PFSK-1 (cell line): ENCODE data around the gene TMEM9.

Experiments
- POLR2AphosphoS5 ChIP-seq: IDR thresholded peaks from 2 replicates; pipeline ENCODE4 v1.6.1; 2012; ENCODE audit warnings: low read depth, mild to moderate bottlenecking, control low read depth, low read length, moderate library complexity
- SIN3A ChIP-seq: IDR thresholded peaks from 2 replicates; pipeline ENCODE4 v1.6.1; 2012; ENCODE audit warnings: mild to moderate bottlenecking, low read length, moderate library complexity, borderline replicate concordance; ENCODE audit not compliant: insufficient read depth
- TAF1 ChIP-seq: IDR thresholded peaks from 2 replicates; pipeline ENCODE4 v1.6.1; 2012; ENCODE audit warnings: low read length, control low read depth, borderline replicate concordance; ENCODE audit not compliant: insufficient read depth
- TF ChIP-seq, protein P1 (sequence below), 2 experiments: IDR thresholded peaks; 2 replicates each; pipeline versions ENCODE4 v1.6.1 to v1.8.0; 2011 to 2012; ENCODE audit warnings: low read depth in 2 of 2, low read length in 2 of 2, control low read depth in 1 of 2, inconsistent platforms in 1 of 2, mild to moderate bottlenecking in 1 of 2, moderate library complexity in 1 of 2; ENCODE audit not compliant: insufficient read depth in 1 of 2

DNA sequence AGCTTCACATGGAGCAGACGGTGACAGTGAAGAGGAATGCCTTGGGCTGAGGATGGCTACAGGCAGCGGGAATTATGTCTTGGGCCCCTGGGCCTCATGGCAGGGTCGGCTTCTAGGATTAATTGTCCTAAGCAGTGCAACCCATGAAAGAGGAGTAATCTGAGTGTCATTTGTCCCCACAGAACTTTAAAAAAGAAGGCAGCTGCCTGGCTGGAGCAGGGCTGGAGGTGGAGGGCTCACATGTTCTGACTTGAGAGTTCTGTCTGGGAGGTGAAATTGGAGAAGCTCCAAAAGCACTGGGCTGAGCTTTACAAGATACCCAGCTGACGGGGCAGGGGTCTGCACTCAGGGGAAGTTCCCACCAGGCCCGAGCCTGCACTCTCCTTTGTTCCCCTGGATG lies 64.7 kb downstream of the TMEM9 start:
- TF ChIP-seq, protein P1, sequence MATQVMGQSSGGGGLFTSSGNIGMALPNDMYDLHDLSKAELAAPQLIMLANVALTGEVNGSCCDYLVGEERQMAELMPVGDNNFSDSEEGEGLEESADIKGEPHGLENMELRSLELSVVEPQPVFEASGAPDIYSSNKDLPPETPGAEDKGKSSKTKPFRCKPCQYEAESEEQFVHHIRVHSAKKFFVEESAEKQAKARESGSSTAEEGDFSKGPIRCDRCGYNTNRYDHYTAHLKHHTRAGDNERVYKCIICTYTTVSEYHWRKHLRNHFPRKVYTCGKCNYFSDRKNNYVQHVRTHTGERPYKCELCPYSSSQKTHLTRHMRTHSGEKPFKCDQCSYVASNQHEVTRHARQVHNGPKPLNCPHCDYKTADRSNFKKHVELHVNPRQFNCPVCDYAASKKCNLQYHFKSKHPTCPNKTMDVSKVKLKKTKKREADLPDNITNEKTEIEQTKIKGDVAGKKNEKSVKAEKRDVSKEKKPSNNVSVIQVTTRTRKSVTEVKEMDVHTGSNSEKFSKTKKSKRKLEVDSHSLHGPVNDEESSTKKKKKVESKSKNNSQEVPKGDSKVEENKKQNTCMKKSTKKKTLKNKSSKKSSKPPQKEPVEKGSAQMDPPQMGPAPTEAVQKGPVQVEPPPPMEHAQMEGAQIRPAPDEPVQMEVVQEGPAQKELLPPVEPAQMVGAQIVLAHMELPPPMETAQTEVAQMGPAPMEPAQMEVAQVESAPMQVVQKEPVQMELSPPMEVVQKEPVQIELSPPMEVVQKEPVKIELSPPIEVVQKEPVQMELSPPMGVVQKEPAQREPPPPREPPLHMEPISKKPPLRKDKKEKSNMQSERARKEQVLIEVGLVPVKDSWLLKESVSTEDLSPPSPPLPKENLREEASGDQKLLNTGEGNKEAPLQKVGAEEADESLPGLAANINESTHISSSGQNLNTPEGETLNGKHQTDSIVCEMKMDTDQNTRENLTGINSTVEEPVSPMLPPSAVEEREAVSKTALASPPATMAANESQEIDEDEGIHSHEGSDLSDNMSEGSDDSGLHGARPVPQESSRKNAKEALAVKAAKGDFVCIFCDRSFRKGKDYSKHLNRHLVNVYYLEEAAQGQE (IDR thresholded peaks at IDR 0.05; ENCODE audit: insufficient read depth in 1 of 2, low read depth in 2 of 2, low read length in 2 of 2), result no peak
- no peak for TF ChIP-seq POLR2AphosphoS5
- TF ChIP-seq TAF1, result no peak
- no peak for TF ChIP-seq SIN3A
